ENCODE data around the gene PLA2G4A.

DNA sequence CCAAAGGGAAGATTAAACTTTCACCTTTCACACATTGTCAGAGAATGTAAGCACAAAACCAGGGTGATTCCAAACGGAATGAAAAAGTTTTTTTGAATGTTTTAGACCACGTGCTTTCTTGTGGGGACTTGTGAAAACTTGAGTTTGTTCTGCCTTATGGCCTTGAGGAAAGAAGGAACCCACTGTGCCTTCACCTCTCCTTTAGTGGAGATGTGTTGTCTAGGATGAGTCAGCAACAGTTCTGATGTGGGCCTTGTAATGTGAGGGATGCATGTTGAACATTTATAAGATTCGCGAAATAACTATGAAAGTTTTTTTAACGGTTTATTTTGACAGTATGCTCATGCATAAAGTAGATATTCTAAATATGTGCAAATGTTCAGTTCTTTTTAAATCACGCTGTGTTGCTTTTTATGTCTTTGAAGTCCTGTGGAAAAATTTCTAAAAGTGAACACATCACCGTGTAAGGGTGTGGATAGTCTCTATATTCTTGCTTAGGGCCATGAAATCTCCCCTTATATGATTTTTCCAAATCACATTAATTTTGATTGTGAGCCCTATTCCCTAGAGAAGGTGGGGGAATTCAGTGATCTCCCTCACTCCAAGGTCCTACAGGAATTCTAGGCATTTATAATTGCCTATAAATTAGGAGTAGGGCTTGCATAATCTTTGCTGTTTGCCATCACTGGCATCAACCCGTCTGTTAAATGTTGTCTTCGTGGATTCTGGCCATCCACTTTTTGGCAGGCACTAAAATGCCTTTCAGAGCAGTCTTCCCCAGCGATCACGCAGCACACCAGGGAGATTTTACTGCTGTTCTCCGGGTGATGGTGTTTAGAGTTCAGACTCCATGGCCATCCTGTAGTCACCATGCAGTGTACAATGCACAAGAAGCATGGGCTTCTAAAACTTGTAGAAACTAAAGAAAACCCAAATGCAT lies 47.4 kb downstream of the PLA2G4A start:
- TF ChIP-seq, protein P1, sequence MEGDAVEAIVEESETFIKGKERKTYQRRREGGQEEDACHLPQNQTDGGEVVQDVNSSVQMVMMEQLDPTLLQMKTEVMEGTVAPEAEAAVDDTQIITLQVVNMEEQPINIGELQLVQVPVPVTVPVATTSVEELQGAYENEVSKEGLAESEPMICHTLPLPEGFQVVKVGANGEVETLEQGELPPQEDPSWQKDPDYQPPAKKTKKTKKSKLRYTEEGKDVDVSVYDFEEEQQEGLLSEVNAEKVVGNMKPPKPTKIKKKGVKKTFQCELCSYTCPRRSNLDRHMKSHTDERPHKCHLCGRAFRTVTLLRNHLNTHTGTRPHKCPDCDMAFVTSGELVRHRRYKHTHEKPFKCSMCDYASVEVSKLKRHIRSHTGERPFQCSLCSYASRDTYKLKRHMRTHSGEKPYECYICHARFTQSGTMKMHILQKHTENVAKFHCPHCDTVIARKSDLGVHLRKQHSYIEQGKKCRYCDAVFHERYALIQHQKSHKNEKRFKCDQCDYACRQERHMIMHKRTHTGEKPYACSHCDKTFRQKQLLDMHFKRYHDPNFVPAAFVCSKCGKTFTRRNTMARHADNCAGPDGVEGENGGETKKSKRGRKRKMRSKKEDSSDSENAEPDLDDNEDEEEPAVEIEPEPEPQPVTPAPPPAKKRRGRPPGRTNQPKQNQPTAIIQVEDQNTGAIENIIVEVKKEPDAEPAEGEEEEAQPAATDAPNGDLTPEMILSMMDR (IDR thresholded peaks at IDR 0.05) = no peak
- TF ChIP-seq POLR2A (IDR thresholded peaks at IDR 0.05) = no peak
